ENCODE data around the gene CLTB. TPM values are rescaled to one million over a fixed set of nuclear protein-coding genes. Genes with fewer than 3 reads are reported as not detected.

Gene CLTB
- total RNA-seq, result 100 to 1,000 TPM; 347 to 732 (median 444) TPM

- H3K27ac ChIP-seq, result peak within 1 kb of the TSS; percentile 92 to 99 (median 96)
- peak in 3 of 4 donors; percentile 93 to 95 (median 94) for TF ChIP-seq POLR2A (IDR thresholded peaks at IDR 0.05)
- TF ChIP-seq CTCF (IDR thresholded peaks at IDR 0.05), result peak; percentile 50 to 97 (median 94)
- DNase-seq, result no peak
- 19% methylated on average over 4 of the region's 107 CpGs; no CpG with 5 or more reads in 1 of the 2 donors for WGBS, 2 donors
- H3K36me3 ChIP-seq, result peaks cover 0 to 3% (median 0%) of the 10 kb centered on the region in 3 donors
- peaks cover 37 to 63% (median 45%) of the 10 kb centered on the region in 3 donors for H3K4me1 ChIP-seq
- peak within 1 kb of the TSS; percentile 77 to 98 (median 90) for H3K4me3 ChIP-seq
- H3K9me3 ChIP-seq, result no peaks in the 10 kb centered on the region
- peaks cover 0 to 3% (median 0%) of the 10 kb centered on the region in 4 donors for H3K27me3 ChIP-seq
- intact Hi-C loops (cut with DNase I), result loop anchor here (10.0 kb wide), 1 partner anchor 119 kb away; the partner anchor contains the start of gene RNF44
These were observed at the start of gene CLTB for GRCh38 chr5:176415952-176416924. CLTB (minus strand) TSS chr5:176416539; CDS start chr5:176416363, 176 bp downstream.

- H3K4me1 ChIP-seq, result peaks cover 0 to 27% (median 3%) of the 10 kb centered on the region in 3 donors
- no peak overlapping the region for H3K4me3 ChIP-seq
- DNase-seq, result no peak
- H3K36me3 ChIP-seq, result peaks cover 0 to 12% (median 0%) of the 10 kb centered on the region in 3 donors
- TF ChIP-seq CTCF (IDR thresholded peaks at IDR 0.05), result no peak
- TF ChIP-seq POLR2A (IDR thresholded peaks at IDR 0.05), result no peak
- H3K27me3 ChIP-seq, result no peaks in the 10 kb centered on the region
- H3K9me3 ChIP-seq, result no peaks in the 10 kb centered on the region
- no peak overlapping the region for H3K27ac ChIP-seq
- intact Hi-C loops (cut with DNase I), result no loop called here
- 90 to 93% methylated on average over 7 of the region's 7 CpGs for WGBS, 2 donors
These were observed 46.9 kb upstream of the CLTB start for GRCh38 chr5:176463113-176463764.

GRCh38 chr5:176461349-176461748 is 45.0 kb upstream of the CLTB start:
- Histone ChIP-seq H3K4me1 (peaks cover 0 to 21% (median 3%) of the 10 kb centered on the region in 3 donors), H3K27ac (no peak overlapping the region), H3K36me3 (peaks cover 0 to 12% (median 0%) of the 10 kb centered on the region in 3 donors), H3K9me3 (no peaks in the 10 kb centered on the region), H3K4me3 (no peak overlapping the region), H3K27me3 (no peaks in the 10 kb centered on the region)
- intact Hi-C loops (cut with DNase I), result no loop called here
- TF ChIP-seq POLR2A (IDR thresholded peaks at IDR 0.05) (no peak), CTCF (IDR thresholded peaks at IDR 0.05) (no peak)
- DNase-seq, result no peak
- WGBS, 2 donors, result 93 to 95% methylated on average over 2 of the region's 2 CpGs

- intact Hi-C loops (cut with DNase I), result no loop called here
- 93 to 94% methylated on average over 3 of the region's 3 CpGs for WGBS, 2 donors
- no peaks in the 10 kb centered on the region for H3K9me3 ChIP-seq
These were observed 42.7 kb upstream of the CLTB start for GRCh38 chr5:176458904-176459561.

More at GRCh38 chr5:176458904-176459561, 42.7 kb upstream of the CLTB start:
- no peak for DNase-seq
- H3K36me3 ChIP-seq, result peaks cover 0 to 8% (median 2%) of the 10 kb centered on the region in 3 donors
- no peak for TF ChIP-seq POLR2A (IDR thresholded peaks at IDR 0.05)
- TF ChIP-seq CTCF (IDR thresholded peaks at IDR 0.05), result no peak
- peaks cover 0 to 6% (median 3%) of the 10 kb centered on the region in 3 donors for H3K4me1 ChIP-seq
- no peaks in the 10 kb centered on the region for H3K27me3 ChIP-seq
- no peak overlapping the region for H3K27ac ChIP-seq
- H3K4me3 ChIP-seq, result no peak overlapping the region

Measured in esophagus squamous epithelium (tissue), 5 donors.